GM10266 (cell line): ENCODE measurements around the gene SUGCT.

Source experiments
- DNase-seq: peaks from one replicate; pipeline ENCODE4 v3.0.0; 2012; ENCODE audit errors: extremely low spot score
- CTCF ChIP-seq: IDR thresholded peaks from 2 replicates; pipeline ENCODE4 v1.5.1; 2012; ENCODE audit warnings: mild to moderate bottlenecking, low read depth; ENCODE audit not compliant: control insufficient read depth, insufficient read depth; ENCODE audit errors: missing control alignments

Gene SUGCT

GRCh38 chr7:40629891-40630290, 495.1 kb downstream of the SUGCT start:
- TF ChIP-seq CTCF = no peak
- DNase-seq = no peak

- DNase-seq = no peak
- no peak for TF ChIP-seq CTCF
Observed at GRCh38 chr7:40634118-40634517, 499.3 kb downstream of the SUGCT start.

GRCh38 chr7:40638545-40639320, 503.9 kb downstream of the SUGCT start:
- DNase-seq = no peak
- TF ChIP-seq CTCF = no peak

GRCh38 chr7:40640566-40640965, 505.8 kb downstream of the SUGCT start:
- DNase-seq = no peak
- TF ChIP-seq CTCF = no peak

- DNase-seq = no peak
- no peak for TF ChIP-seq CTCF
Observed at GRCh38 chr7:40641701-40642100, 506.9 kb downstream of the SUGCT start.

- no peak for TF ChIP-seq CTCF
- no peak for DNase-seq
Observed at GRCh38 chr7:40643664-40644063, 508.9 kb downstream of the SUGCT start.

- no peak for DNase-seq
- TF ChIP-seq CTCF = no peak
Observed at GRCh38 chr7:40644454-40645188, 509.8 kb downstream of the SUGCT start.
